HT1080 (cell line): ENCODE data around the gene GDPGP1. TPM values are rescaled to one million over a fixed set of nuclear protein-coding genes. Genes with fewer than 3 reads are reported as not detected.
"Not testable (repeated sequence)": the region's sequence is repeated elsewhere in the genome, so short reads cannot be mapped to it uniquely, and the experiment has no call there.

ENCODE experiments used
- DNase-seq: peaks from one replicate; pipeline ENCODE4 v3.0.0-alpha.2; 2015; ENCODE audit warnings: low read depth
- total RNA-seq: library from RNA; depleted of rRNA; stranded (reverse); fragments of >200 nt; shearing (Covaris generic); gene quantifications from 2 replicates; pipeline ENCODE4 v1.2.3, GENCODE V29; 2014

Gene GDPGP1
- total RNA-seq, 1 experiment from 2014 or later, result 6.3 TPM

- DNase-seq, result no peak
Measured at GRCh38 chr15:90259524-90259923, 25.5 kb downstream of the GDPGP1 start.

GRCh38 chr15:90260731-90261130, 26.7 kb downstream of the GDPGP1 start:
- not testable (repeated sequence) for DNase-seq

GRCh38 chr15:90261811-90262210, 27.8 kb downstream of the GDPGP1 start:
- DNase-seq, result peak; percentile 90

- DNase-seq, result no peak
Measured at GRCh38 chr15:90262426-90262825, 28.4 kb downstream of the GDPGP1 start.

- peak; percentile 66 for DNase-seq
Measured at GRCh38 chr15:90264671-90265070, 30.7 kb downstream of the GDPGP1 start.

- DNase-seq, result peak; percentile 90
Measured at GRCh38 chr15:90265271-90266060, 31.5 kb downstream of the GDPGP1 start, which contains the start of gene NGRN. Gene NGRN (plus strand): TSS chr15:90265672. CDS start chr15:90265713, 41 bp downstream.

- DNase-seq, result no peak
Measured at GRCh38 chr15:90266061-90266431, 32.0 kb downstream of the GDPGP1 start.

- DNase-seq, result no peak
Measured at GRCh38 chr15:90266485-90266884, 32.5 kb downstream of the GDPGP1 start.

GRCh38 chr15:90268415-90268814, 34.4 kb downstream of the GDPGP1 start:
- no peak for DNase-seq

GRCh38 chr15:90270502-90271150, 36.6 kb downstream of the GDPGP1 start:
- no peak for DNase-seq

- DNase-seq, result no peak
Measured at GRCh38 chr15:90271459-90272166, 37.6 kb downstream of the GDPGP1 start.

- not testable (repeated sequence) for DNase-seq
Measured at GRCh38 chr15:90278467-90278866, 44.5 kb downstream of the GDPGP1 start.

- not testable (repeated sequence) for DNase-seq
Measured at GRCh38 chr15:90280743-90281142, 46.7 kb downstream of the GDPGP1 start.

GRCh38 chr15:90281637-90282036, 47.6 kb downstream of the GDPGP1 start:
- not testable (repeated sequence) for DNase-seq

GRCh38 chr15:90286678-90287077, 52.7 kb downstream of the GDPGP1 start:
- peak; percentile 44 for DNase-seq

- DNase-seq, result no peak
Measured at GRCh38 chr15:90287101-90287500, 53.1 kb downstream of the GDPGP1 start.

GRCh38 chr15:90287946-90288345, 53.9 kb downstream of the GDPGP1 start:
- DNase-seq, result no peak

GRCh38 chr15:90291679-90292356, 57.8 kb downstream of the GDPGP1 start:
- peak; percentile 19 for DNase-seq

- peak; percentile 62 for DNase-seq
Measured at GRCh38 chr15:90293040-90293810, 59.2 kb downstream of the GDPGP1 start.

GRCh38 chr15:90294159-90294558, 60.1 kb downstream of the GDPGP1 start:
- DNase-seq, result no peak
